Fibroblast of pulmonary artery (primary cell): ENCODE results near the gene PDE6A.

Experiments used
- DNase-seq: peaks from one replicate; pipeline ENCODE4 v3.0.0-alpha.2; 2010; ENCODE audit warnings: low read depth
- H3K4me3 ChIP-seq: replicated peaks from 2 replicates; pipeline ENCODE4 v1.5.1; 2011; ENCODE audit warnings: low read depth, mild to moderate bottlenecking, control low read depth, low read length, moderate library complexity
- TF ChIP-seq, protein P1 (sequence below): IDR thresholded peaks from 2 replicates; pipeline ENCODE4 v1.5.1; 2011; ENCODE audit warnings: mild to moderate bottlenecking, control low read depth, low read length, inconsistent platforms; ENCODE audit errors: missing control alignments

Gene PDE6A

DNA sequence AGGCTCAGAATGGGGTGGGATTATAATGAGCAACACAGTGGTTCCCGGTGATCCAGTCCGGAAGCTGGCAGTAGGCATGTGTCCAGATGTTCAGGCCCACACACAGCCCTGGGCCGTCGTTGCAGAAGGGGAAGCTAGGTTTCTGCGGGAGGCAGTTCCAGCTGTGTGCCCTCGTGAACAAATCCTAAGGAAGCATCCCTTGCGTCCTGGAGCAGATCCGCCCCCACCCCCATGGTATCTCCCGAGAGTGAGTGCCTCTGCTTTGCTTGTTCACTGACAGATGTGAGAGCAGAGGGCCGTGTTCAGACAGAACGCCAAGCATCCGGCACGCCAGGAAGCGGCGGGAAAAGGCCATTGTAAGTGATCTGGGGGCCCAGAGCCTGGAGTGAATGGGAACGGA lies 104.8 kb downstream of the PDE6A start:
- TF ChIP-seq, protein P1, sequence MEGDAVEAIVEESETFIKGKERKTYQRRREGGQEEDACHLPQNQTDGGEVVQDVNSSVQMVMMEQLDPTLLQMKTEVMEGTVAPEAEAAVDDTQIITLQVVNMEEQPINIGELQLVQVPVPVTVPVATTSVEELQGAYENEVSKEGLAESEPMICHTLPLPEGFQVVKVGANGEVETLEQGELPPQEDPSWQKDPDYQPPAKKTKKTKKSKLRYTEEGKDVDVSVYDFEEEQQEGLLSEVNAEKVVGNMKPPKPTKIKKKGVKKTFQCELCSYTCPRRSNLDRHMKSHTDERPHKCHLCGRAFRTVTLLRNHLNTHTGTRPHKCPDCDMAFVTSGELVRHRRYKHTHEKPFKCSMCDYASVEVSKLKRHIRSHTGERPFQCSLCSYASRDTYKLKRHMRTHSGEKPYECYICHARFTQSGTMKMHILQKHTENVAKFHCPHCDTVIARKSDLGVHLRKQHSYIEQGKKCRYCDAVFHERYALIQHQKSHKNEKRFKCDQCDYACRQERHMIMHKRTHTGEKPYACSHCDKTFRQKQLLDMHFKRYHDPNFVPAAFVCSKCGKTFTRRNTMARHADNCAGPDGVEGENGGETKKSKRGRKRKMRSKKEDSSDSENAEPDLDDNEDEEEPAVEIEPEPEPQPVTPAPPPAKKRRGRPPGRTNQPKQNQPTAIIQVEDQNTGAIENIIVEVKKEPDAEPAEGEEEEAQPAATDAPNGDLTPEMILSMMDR, result no peak
- DNase-seq, result peak; percentile 27
- H3K4me3 ChIP-seq, result no peak overlapping the region

DNA sequence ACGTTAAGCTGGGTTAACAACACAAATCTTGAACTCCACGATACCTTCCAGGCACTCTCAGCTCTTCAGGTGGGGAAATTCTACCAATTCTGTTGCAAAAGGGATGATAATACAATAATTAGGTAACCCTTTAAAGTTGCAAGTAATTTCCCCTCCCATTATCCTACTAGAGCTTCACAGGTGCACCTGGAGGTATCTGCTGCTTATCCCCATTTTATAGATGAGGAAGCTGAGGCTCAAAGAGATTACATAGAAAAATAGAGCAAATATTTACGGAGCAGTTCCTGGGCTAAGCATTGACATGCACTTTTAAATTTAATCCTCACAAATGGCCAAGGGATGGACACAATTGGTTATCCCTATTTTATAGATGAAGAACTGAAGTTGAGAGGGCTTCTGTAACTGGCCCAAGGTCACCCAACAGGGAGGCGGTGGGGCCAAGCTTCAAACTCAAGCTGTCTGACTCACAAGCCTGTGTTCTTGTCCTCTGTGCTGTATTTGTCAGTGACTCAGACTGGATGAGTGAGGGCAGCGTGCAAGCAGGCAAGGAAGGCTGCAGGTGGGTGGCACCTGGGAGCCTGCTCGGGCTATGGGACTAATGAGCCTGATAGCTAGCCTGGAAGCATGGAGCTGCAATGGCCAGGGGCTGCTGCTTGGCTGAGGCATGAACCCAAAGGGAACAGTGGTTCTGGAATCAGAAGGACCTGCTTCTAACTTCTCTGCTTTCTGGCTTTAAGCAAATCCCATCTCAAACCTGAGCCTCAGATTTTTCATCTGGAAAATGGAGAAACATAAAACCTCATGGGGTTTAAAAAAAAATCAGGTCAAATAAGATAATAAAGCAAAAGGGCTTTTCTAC lies 105.5 kb downstream of the PDE6A start:
- no peak overlapping the region for H3K4me3 ChIP-seq

DNA sequence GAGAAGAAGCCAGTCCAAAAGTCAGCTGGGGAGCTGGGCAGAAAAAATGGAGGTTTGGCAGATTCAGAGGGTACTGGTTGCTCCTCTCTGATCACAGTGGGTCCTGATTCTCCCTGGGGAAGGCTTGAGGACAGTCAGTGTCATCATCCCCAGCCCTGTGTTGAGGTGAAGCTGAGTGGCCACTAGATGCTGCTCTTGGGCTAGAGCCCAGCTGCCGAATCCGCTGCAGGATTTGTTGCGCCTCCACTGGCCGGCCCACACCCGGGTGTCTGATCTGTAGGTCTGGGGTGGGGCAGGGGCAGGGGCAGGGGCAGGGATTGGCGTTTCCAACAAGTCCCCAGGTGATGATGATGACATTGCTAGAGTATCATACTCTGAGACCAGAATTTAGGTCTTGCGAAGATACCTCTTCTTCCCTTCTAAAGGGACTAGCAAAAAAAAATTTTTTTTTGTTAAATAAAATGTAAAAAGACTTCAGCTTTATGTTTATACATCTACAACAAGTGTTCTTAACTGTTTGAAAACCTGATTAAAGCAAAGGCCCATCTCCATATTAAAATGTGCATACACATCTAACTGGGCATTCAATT lies 106.8 kb downstream of the PDE6A start:
- DNase-seq, result peak; percentile 77

More for the DNA sequence above, 105.5 kb downstream of the PDE6A start:
- TF ChIP-seq, protein P1, result no peak
- DNase-seq, result peak; percentile 53

DNA sequence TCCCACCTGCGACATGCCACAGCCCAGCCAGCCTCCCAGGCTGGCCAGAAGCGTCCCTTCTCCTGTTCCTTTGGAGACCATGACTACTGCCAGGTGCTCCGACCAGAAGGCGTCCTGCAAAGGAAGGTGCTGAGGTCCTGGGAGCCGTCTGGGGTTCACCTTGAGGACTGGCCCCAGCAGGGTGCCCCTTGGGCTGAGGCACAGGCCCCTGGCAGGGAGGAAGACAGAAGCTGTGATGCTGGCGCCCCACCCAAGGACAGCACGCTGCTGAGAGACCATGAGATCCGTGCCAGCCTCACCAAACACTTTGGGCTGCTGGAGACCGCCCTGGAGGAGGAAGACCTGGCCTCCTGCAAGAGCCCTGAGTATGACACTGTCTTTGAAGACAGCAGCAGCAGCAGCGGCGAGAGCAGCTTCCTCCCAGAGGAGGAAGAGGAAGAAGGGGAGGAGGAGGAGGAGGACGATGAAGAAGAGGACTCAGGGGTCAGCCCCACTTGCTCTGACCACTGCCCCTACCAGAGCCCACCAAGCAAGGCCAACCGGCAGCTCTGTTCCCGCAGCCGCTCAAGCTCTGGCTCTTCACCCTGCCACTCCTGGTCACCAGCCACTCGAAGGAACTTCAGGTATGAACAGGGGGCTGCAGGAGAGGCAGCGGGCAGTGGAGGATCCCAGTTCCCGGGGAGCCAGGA lies 108.0 kb downstream of the PDE6A start:
- H3K4me3 ChIP-seq, result no peak overlapping the region
- TF ChIP-seq, protein P1, result no peak
- no peak for DNase-seq

More for the DNA sequence above, 106.8 kb downstream of the PDE6A start:
- no peak overlapping the region for H3K4me3 ChIP-seq
- TF ChIP-seq, protein P1, result peak; percentile 94

DNA sequence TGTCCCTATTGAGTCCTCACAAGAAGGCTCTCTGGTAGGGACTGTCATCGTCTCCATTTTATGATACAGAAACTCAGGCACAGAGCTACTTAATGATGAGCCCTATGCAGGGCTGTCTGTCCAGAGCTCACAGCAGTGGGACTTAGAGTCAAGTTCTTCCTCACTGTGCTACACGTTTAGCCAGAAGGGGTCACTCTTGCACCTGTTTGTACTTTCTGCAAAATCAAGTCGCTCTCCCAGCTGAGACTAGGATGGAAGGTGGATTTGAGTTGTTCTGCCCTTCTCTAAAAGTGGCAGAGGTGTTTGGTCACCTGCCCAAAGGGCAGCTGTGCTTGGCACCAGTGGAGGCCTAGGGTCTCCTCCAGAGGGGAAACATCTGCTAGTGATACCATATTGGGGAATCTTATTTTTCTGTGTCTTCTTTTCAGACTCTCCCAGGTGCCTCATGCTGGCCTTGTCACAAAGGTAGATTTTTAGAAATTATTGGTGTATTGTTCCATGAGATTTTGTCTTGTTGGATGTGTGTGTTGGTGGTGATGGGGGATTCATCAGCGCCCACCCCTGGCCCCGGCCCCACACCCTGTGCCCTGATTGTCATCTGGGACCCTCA lies 110.2 kb downstream of the PDE6A start:
- TF ChIP-seq, protein P1, result peak; percentile 90
- DNase-seq, result peak; percentile 96
- no peak overlapping the region for H3K4me3 ChIP-seq

DNA sequence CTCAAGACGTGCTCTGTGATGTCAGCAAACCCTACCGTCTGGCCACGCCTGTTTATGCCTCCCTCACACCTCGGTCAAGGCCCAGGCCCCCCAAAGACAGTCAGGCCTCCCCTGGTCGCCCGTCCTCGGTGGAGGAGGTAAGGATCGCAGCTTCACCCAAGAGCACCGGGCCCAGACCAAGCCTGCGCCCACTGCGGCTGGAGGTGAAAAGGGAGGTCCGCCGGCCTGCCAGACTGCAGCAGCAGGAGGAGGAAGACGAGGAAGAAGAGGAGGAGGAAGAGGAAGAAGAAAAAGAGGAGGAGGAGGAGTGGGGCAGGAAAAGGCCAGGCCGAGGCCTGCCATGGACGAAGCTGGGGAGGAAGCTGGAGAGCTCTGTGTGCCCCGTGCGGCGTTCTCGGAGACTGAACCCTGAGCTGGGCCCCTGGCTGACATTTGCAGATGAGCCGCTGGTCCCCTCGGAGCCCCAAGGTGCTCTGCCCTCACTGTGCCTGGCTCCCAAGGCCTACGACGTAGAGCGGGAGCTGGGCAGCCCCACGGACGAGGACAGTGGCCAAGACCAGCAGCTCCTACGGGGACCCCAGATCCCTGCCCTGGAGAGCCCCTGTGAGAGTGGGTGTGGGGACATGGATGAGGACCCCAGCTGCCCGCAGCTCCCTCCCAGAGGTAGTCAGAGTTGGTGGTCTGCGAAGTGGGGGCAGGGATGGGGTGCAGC lies 111.3 kb downstream of the PDE6A start:
- no peak overlapping the region for H3K4me3 ChIP-seq
- TF ChIP-seq, protein P1, result no peak
- no peak for DNase-seq
